GM12865 (cell line): ENCODE measurements around the gene FOS.
"Not testable (repeated sequence)": the region's sequence is repeated elsewhere in the genome, so short reads cannot be mapped to it uniquely, and the experiment has no call there.

Experiments
- DNase-seq: peaks from one replicate; pipeline ENCODE4 v3.0.0; 2010; ENCODE audit warnings: low read depth
- H3K4me3 ChIP-seq: 2 replicates; pipeline ENCODE4 v1.5.1; 2011; ENCODE audit warnings: mild to moderate bottlenecking, low read depth, low read length, control low read depth
- TF ChIP-seq, protein P1 (sequence below): IDR thresholded peaks from 2 replicates; pipeline ENCODE4 v1.5.1; 2011; ENCODE audit warnings: low read length, control low read depth, low read depth, inconsistent platforms; ENCODE audit not compliant: insufficient read depth; ENCODE audit errors: missing control alignments

Gene FOS

DNA sequence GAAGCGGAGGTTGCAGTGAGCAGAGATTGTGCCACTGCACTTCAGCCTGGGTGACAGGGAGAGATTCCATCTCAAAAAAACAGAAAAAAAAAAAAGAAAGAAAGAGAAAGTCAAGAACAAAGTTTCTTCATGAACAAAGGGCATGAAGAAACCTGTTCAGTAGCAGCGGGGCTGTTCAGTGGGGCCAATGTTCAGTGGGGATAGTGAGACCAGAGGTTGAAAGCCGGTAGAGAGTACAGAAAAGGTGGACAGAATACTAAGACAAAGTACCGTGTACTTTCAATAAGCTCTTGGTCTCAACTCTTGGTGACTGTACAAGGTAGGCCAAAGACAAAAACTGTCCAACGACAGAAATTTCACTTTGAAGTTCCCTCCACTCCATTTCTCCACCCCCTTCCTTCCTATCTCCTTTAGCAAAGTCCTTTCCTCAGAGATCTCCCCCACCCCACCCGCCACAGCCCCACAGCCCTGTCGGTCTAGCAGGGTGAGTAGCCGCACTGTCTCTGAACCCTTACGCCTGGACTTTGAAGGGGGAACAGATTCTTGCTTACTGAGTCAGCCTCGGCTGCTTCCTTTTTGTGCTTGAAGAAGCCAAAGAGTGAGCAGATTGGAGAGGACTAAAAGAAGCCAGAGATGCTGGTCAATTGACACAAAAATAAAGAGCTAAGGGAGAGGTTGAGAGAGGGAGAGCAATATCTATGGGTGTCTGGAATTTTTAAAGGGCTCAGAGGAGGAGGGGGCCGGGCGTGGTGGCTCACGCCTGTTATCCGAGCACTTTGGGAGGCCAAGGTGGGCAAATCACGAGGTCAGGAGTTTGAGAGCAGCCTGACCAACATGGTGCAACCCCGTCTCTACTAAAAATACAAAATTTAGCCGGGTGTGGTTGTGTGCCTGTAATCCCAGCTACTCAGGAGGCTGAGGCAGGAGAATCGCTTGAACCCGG is 44.2 kb upstream of the FOS start:
- no peak overlapping the region for H3K4me3 ChIP-seq
- TF ChIP-seq, protein P1, sequence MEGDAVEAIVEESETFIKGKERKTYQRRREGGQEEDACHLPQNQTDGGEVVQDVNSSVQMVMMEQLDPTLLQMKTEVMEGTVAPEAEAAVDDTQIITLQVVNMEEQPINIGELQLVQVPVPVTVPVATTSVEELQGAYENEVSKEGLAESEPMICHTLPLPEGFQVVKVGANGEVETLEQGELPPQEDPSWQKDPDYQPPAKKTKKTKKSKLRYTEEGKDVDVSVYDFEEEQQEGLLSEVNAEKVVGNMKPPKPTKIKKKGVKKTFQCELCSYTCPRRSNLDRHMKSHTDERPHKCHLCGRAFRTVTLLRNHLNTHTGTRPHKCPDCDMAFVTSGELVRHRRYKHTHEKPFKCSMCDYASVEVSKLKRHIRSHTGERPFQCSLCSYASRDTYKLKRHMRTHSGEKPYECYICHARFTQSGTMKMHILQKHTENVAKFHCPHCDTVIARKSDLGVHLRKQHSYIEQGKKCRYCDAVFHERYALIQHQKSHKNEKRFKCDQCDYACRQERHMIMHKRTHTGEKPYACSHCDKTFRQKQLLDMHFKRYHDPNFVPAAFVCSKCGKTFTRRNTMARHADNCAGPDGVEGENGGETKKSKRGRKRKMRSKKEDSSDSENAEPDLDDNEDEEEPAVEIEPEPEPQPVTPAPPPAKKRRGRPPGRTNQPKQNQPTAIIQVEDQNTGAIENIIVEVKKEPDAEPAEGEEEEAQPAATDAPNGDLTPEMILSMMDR, result no peak
- DNase-seq, result no peak

DNA sequence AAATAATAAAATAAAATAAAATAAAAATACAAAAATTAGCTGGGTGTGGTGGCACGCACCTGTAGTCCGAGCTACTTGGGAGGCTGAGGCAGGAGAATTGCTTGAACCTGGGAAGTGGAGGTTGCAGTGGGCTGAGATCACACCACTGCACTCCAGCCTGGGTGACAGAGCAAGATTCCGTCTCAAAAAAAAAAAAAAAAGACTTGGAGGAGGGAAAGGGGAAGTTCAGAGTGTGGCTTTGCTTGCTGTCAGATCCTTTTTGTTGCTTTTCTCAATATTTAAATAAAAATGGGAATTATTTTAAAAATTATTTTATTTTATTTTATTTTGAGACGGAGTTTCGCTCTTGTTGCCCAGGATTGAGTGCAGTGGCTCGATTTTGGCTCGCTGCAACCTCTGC is 43.4 kb upstream of the FOS start:
- H3K4me3 ChIP-seq, DNase-seq: not testable (repeated sequence)

DNA sequence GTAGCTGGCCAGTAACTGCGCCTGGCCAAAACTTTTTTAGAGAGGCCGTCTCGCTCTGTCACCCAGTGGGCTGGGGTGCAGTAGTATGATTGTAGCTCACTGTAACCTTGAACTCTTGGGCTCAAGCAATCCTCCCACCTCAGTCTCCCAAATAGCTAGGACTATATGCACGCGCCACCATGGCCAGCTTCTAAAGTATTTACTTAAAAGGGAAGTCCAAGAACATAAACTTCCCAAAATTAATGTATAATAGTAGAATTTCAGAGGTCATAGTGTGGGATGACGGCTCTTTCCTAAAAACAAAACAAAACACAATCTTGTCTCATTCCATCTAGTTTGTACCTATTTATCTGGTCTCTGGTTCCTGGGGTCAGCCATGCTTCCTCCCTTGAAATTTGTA is 42.2 kb upstream of the FOS start:
- TF ChIP-seq, protein P1, result no peak
- no peak for DNase-seq
- no peak overlapping the region for H3K4me3 ChIP-seq

DNA sequence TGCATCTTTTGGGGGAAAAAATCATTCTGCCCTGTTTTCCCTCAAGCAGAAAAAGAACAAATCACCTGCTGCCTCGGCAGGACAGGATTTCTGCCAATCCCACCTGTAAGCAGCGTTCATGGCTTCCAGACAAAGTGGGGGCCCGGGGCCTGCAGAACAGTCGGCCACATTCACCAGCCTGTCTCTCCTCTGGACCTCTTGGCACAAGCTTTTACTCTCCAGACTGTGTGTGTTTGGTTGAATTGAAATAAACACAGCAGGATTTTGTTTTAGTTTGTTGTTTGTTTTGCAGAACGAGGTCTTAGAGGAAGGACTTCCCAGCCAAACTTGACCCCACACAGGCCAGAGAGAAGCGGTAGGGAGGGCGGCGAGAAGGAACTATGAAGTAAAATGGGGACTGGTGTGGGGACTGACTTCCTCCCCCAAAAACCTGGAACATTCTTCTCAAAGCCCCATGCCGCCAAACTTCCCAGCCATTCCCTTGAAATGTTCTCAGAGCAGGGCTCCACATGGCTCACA is 41.7 kb upstream of the FOS start:
- no peak overlapping the region for H3K4me3 ChIP-seq
- TF ChIP-seq, protein P1, result no peak
- no peak for DNase-seq

DNA sequence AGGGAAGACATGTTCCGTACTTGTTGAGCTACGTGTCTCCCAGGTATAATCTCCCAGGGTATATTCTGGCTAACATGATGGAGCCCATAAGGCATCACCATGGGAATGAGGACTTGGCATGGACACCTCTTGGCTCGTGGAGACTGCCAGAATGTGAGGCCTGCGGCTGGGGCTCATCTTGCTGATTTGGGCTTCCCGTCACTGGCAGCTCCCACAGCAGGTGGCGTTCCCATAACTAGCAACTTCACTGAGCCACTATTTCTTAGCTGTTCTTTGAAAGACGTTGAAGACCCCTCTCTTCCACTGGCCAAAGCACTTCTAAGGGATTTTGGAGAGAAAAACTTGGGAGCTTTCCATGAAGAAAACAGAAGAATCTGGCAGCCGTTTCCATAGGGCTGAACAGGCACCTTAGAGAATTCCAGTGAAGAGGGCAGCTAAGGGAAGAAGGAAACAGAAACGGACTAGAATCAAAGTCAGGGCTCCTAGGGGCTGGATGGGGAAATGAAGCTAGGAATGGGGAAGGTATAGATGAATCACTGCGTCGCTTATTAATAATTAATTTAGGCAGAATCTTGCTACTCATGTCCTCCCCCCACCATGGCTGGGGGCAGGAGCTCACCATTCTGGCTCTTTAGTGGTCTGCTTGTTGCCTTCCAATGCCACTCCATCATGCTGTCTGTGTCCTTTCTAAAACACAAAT is 39.7 kb upstream of the FOS start:
- TF ChIP-seq, protein P1, result no peak
- no peak overlapping the region for H3K4me3 ChIP-seq
- no peak for DNase-seq

DNA sequence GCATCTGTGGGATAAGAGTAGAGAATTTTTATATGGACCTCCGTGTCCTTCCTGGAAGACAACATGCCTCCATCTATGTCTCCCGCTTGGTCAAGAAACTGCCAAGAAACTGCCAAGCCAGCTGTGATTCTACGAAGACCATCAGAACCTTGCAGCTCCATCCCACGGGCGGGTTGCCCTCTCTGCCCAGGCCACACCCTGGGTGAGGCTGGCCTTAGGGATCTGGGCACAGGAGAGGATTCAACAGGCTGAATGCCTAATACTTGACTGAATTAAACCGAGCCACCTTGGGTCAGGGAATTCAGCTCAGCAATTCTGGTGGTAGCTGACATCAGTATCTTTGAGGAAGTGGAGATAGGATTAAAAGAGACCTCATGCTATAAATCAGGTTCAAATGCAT is 37.8 kb upstream of the FOS start:
- TF ChIP-seq, protein P1, result no peak
- no peak overlapping the region for H3K4me3 ChIP-seq
- no peak for DNase-seq

DNA sequence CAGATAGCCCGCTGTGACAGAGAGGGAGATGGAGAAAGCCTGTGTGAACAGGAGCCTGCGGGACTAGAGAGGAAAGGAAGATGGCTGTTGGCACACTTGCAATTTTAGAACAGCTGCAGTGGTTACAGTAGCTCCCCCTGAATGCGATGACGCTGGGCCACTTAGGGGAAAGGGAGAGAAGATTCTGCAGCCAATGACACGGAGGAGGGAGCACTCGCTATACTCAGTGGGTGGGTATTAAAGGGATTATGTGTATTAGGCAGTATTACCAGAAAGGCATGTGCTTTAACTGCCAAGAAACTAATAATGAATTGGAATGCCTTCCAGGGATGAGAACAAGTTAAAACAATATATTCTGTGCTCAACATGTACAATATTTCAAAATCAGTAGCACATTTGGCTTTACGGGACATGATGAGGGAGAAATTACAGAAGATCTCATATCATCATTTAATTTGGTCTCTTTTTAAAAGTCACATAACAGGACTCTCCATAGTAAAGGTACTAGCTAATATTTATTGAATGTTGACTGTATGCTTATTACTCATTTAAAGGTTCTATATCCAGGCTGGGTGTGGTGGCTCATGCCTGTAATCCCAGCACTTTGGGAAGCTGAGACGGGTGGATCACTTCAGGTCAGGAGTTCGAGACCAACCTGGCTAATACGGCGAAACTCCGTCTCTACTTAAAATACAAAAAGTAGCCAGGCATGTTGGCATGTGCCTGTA is 35.9 kb upstream of the FOS start:
- TF ChIP-seq, protein P1, result no peak
- H3K4me3 ChIP-seq, result no peak overlapping the region
- DNase-seq, result no peak
